ENCODE results near the gene MANF. TPM values are rescaled to one million over a fixed set of nuclear protein-coding genes. Genes with fewer than 3 reads are reported as not detected.

Gene MANF
- total RNA-seq, 2 experiments from 2014 or later, result 140 to 182 TPM

- H3K36me3 Mint-ChIP-seq, result no peaks in the 10 kb centered on the region
- no peak for DNase-seq
- no peaks in the 10 kb centered on the region for H3K27me3 Mint-ChIP-seq
- peaks cover 17% of the 10 kb centered on the region for H3K4me1 Mint-ChIP-seq
- no peaks in the 10 kb centered on the region for H3K9me3 Mint-ChIP-seq (ENCODE audit: low read depth)
- no peak for ATAC-seq
- no peak overlapping the region for H3K27ac Mint-ChIP-seq
- no peak overlapping the region for H3K4me3 Mint-ChIP-seq
- CTCF ChIA-PET, result interaction anchor here (1.2 to 3.6 kb wide), 2 partner anchors 11 to 703 kb away, joined by 3 to 14 read pairs; no protein-coding TSS in a partner anchor
These were observed 6.4 kb upstream of the MANF start for GRCh38 chr3:51378726-51379125.

DNA sequence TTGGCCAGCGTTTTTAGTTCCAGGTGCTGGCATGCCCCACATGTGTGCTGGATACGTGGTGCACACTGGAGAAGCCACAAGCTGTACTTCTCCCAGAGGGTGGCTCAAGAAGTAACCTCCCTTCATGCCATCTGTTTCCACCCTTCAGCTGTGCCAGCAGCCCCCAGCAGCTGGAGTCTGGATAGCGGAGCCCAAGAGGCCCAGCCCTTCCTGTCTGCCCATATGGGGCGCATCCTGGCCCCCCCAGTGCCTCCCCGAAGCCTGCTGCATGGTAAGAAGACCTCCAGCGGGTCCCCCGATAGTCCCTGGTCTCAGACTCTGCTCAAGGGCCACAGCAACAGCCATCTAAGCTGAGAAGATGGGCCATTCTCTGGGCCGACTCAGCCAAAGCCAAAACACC lies 5.8 kb upstream of the MANF start:
- peaks cover 2% of the 10 kb centered on the region for H3K36me3 Mint-ChIP-seq
- H3K27ac Mint-ChIP-seq, result no peak overlapping the region
- no peaks in the 10 kb centered on the region for H3K27me3 Mint-ChIP-seq
- CTCF ChIA-PET, result interaction anchor here (0.8 to 3.6 kb wide), 3 partner anchors 10 to 704 kb away, joined by 3 to 14 read pairs (median 3); no protein-coding TSS in a partner anchor
- ATAC-seq, result no peak
- peaks cover 22% of the 10 kb centered on the region for H3K4me1 Mint-ChIP-seq
- DNase-seq, result no peak
- no peak overlapping the region for H3K4me3 Mint-ChIP-seq
- no peaks in the 10 kb centered on the region for H3K9me3 Mint-ChIP-seq (ENCODE audit: low read depth)

GRCh38 chr3:51379746-51380455 lies 5.2 kb upstream of the MANF start:
- Mint-ChIP-seq H3K27ac (no peak overlapping the region), H3K9me3 (ENCODE audit: low read depth) (no peaks in the 10 kb centered on the region), H3K27me3 (no peaks in the 10 kb centered on the region), H3K4me3 (no peak overlapping the region), H3K4me1 (peaks cover 22% of the 10 kb centered on the region), H3K36me3 (peaks cover 2% of the 10 kb centered on the region)
- no peak for DNase-seq
- ATAC-seq, result no peak
- CTCF ChIA-PET, result interaction anchor here (0.8 to 3.6 kb wide), 4 partner anchors 8 to 408 kb away, joined by 3 to 14 read pairs (median 4); no protein-coding TSS in a partner anchor

DNA sequence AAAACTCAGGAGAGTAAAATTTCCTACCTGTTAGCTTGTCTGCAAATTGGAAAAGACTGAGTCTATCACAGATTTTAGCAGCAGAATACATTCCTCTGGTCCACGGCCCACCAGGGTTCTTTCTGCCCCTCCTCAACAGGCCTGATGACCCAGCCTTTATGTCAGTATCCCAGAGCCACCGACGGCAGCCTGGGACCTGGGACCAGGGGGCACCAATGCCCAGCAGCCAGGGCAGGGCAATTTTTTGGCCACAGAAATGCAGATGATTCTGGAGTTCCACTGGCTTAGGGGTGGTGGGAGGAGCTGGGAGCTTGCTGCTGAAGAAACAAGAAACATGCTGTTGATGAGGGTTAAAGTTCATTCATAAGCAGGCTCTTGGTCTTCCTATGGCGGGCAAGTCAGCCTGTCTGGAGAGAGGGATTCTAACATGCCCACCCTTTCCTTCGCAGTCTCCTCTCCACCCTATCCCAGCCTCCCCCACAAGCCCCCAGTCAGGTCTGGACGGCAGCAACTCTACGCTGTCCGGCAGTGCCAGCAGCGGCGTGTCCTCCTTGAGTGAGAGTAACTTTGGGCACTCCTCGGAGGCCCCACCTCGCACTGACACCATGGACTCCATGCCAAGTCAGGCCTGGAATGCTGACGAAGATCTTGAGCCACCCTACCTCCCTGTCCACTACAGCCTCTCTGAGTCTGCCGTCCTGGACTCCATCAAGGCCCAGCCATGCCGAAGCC lies 4.3 kb upstream of the MANF start:
- peaks cover 5% of the 10 kb centered on the region for H3K36me3 Mint-ChIP-seq
- DNase-seq, result no peak

GRCh38 chr3:51381333-51381705 lies 3.8 kb upstream of the MANF start:
- peaks cover 11% of the 10 kb centered on the region for H3K36me3 Mint-ChIP-seq

More for the DNA sequence above, 4.3 kb upstream of the MANF start:
- H3K27ac Mint-ChIP-seq, result no peak overlapping the region
- no peak for ATAC-seq
- H3K27me3 Mint-ChIP-seq, result no peaks in the 10 kb centered on the region
- H3K9me3 Mint-ChIP-seq (ENCODE audit: low read depth), result no peaks in the 10 kb centered on the region
- CTCF ChIA-PET, result interaction anchor here (1.0 to 3.6 kb wide), 3 partner anchors 9 to 121 kb away, joined by 3 to 14 read pairs (median 4); no protein-coding TSS in a partner anchor
- peaks cover 24% of the 10 kb centered on the region for H3K4me1 Mint-ChIP-seq
- no peak overlapping the region for H3K4me3 Mint-ChIP-seq

DNA sequence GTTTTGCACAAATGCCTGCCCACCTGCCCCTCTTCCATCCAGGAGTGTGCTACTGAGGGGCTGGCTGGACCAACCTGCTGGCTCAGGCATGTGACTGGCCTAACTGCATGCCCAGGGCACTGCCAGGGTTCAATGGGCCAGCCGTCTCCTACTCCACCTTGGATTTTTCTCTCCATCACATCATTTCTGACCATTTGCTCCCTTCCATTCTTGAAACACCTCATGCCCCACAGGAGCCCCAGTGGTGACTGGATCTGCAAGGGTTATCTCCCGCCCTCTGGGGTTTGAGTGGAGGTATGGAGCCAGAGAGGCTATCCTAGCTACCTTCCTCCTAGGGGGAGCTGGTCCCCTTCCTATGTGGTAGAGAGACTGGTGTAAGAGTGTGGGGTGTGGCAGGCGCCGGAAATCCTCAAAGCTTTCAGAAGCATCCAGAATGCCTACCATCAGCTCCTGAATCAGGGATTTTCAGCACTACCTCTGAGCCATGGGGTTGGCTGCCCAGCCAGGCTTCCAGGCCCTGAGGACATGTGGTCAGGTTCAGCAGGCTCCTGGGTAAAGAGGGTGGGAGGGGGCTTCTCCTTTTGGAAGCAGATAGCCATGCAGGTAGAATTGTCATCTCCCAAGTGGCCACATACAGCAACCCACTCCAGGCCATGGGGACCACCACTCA lies 2.9 kb upstream of the MANF start:
- Mint-ChIP-seq H3K36me3 (peaks cover 17% of the 10 kb centered on the region), H3K4me3 (no peak overlapping the region), H3K27ac (no peak overlapping the region), H3K9me3 (ENCODE audit: low read depth) (no peaks in the 10 kb centered on the region), H3K4me1 (peaks cover 38% of the 10 kb centered on the region), H3K27me3 (no peaks in the 10 kb centered on the region)
- ATAC-seq (no peak), DNase-seq (no peak)
- CTCF ChIA-PET, result interaction anchor here (3.6 kb wide), 1 partner anchor 7 kb away, joined by 14 read pairs; no protein-coding TSS in a partner anchor

More at GRCh38 chr3:51381333-51381705, 3.8 kb upstream of the MANF start:
- DNase-seq (no peak), ATAC-seq (no peak)
- H3K4me3 Mint-ChIP-seq, result no peak overlapping the region
- CTCF ChIA-PET, result interaction anchor here (1.5 to 3.6 kb wide), 2 partner anchors 8 to 10 kb away, joined by 4 to 14 read pairs; no protein-coding TSS in a partner anchor
- no peaks in the 10 kb centered on the region for H3K9me3 Mint-ChIP-seq (ENCODE audit: low read depth)
- H3K27me3 Mint-ChIP-seq, result no peaks in the 10 kb centered on the region
- peaks cover 30% of the 10 kb centered on the region for H3K4me1 Mint-ChIP-seq
- no peak overlapping the region for H3K27ac Mint-ChIP-seq

DNA sequence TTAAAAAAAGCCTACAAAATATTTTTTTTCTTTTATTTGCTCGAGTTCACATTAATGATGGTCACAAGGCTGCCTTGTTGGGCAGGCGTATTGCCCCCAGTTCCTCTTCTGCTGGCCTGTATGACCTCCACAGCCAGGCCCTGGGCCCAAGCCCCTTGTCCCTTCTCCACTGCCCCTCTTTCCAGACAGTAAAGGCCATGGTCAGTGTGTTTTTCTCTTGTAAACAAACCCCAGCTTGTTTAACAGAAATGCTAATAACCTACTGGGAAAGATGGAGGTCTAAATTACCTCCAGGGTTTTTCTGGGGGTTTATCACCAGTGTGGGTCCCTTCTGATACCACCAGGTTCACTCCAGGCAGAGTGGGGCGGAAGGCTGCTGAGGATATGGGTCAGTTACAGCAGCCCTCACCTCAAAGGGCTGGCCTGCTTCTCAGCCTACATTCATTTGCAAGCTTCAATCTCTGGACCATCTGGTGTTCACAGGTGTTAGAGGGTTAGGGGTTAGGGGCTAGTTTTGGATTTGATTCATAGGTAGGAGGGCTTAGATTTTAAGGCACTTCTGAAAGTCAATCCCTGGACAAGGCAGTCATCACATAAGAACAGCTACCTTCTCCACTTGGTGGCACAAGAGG lies 2.0 kb upstream of the MANF start:
- Mint-ChIP-seq H3K4me3 (peak overlapping the region; percentile 99), H3K27ac (no peak overlapping the region), H3K27me3 (no peaks in the 10 kb centered on the region), H3K36me3 (peaks cover 23% of the 10 kb centered on the region), H3K9me3 (ENCODE audit: low read depth) (no peaks in the 10 kb centered on the region), H3K4me1 (peaks cover 45% of the 10 kb centered on the region)
- CTCF ChIA-PET, result interaction anchor here (2.6 kb wide), 1 partner anchor 767 kb away, joined by 10 read pairs; no protein-coding TSS in a partner anchor
- no peak for ATAC-seq
- DNase-seq, result no peak

- DNase-seq, result peak; percentile 56
- Mint-ChIP-seq H3K27me3 (no peaks in the 10 kb centered on the region), H3K9me3 (ENCODE audit: low read depth) (no peaks in the 10 kb centered on the region), H3K27ac (peak overlapping the region; percentile 98), H3K4me3 (peak overlapping the region; percentile 99), H3K36me3 (peaks cover 30% of the 10 kb centered on the region), H3K4me1 (peaks cover 52% of the 10 kb centered on the region)
- CTCF ChIA-PET, result interaction anchor here (0.8 to 2.6 kb wide), 4 partner anchors 15 to 768 kb away, joined by 3 to 10 read pairs (median 4); no protein-coding TSS in a partner anchor
- peak; percentile 13 for ATAC-seq
These were observed 901 bp upstream of the MANF start for GRCh38 chr3:51384055-51384725.

- no peak for ATAC-seq
- peaks cover 32% of the 10 kb centered on the region for H3K36me3 Mint-ChIP-seq
- H3K4me3 Mint-ChIP-seq, result peak overlapping the region; percentile 99
- H3K4me1 Mint-ChIP-seq, result peaks cover 60% of the 10 kb centered on the region
- no peaks in the 10 kb centered on the region for H3K9me3 Mint-ChIP-seq (ENCODE audit: low read depth)
- CTCF ChIA-PET, result interaction anchor here (0.8 to 2.2 kb wide), 9 partner anchors 9 to 769 kb away, joined by 3 to 12 read pairs (median 3); partner anchors contain the start of genes DCAF1 and MAPKAPK3
- no peak for DNase-seq
- no peaks in the 10 kb centered on the region for H3K27me3 Mint-ChIP-seq
- peak overlapping the region; percentile 94 for H3K27ac Mint-ChIP-seq
These were observed 565 bp downstream of the MANF start for GRCh38 chr3:51385621-51386091.

DNA sequence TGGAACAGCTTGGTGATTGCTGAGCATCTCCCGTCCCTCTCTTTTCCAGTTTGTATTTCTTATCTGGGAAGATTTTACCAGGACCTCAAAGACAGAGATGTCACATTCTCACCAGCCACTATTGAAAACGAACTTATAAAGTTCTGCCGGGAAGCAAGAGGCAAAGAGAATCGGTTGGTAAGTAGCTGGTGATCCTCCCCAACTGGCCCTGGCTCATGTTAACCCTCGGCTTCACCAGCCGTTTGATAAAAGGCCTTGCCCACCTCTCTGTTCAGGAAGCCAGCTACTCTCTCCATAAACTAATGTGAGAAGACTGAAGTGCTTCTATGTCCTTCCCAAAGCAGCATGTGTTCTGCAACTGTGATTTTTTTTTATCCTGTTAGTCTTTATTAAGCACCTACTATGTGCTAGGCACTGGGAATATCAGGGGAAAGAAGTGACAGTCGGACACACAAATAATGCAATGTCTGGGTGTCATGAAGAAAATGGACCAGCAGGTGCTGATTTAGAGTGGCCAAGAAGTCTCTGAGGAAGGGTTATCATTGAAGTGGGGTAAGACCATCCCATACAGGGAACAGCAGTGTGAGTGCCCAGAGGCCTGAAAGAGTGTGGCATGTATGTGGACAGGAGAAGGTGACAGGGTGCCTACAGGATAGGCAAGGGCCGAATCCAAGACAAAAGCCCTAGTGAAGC lies 1.2 kb downstream of the MANF start:
- Mint-ChIP-seq H3K4me1 (peaks cover 61% of the 10 kb centered on the region), H3K36me3 (peaks cover 32% of the 10 kb centered on the region)

DNA sequence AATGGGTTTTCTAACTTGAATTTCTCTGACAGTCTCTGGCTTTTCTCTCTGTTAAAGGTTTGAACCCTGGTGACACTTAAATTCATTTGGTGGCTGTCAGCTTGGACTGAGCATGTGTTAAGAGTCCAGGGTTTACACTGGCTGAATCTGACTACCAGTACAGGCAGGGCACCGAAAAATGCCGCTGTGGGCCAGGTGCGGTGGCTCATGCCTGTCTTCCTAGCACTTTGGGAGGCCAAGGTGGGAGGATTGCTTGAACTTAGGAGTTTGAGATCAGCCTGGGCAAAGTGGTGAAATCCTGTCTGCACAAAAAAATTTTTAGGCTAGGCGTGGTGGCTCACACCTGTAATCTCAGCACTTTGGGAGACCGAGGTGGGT lies 1.8 kb downstream of the MANF start:
- no peaks in the 10 kb centered on the region for H3K27me3 Mint-ChIP-seq
- no peak for ATAC-seq
- H3K36me3 Mint-ChIP-seq, result peaks cover 32% of the 10 kb centered on the region
- H3K9me3 Mint-ChIP-seq (ENCODE audit: low read depth), result no peaks in the 10 kb centered on the region
- CTCF ChIA-PET, result interaction anchor here (0.9 to 4.4 kb wide), 4 partner anchors 113 to 771 kb away, joined by 3 to 39 read pairs (median 8); partner anchors contain the start of gene DCAF1
- H3K4me3 Mint-ChIP-seq, result peak overlapping the region; percentile 99
- no peak for DNase-seq
- H3K27ac Mint-ChIP-seq, result peak overlapping the region; percentile 94
- peaks cover 62% of the 10 kb centered on the region for H3K4me1 Mint-ChIP-seq

More for the DNA sequence above, 1.2 kb downstream of the MANF start:
- H3K27me3 Mint-ChIP-seq, result no peaks in the 10 kb centered on the region
- ATAC-seq, result no peak
- H3K27ac Mint-ChIP-seq, result peak overlapping the region; percentile 94
- no peak for DNase-seq
- H3K4me3 Mint-ChIP-seq, result peak overlapping the region; percentile 99
- CTCF ChIA-PET, result interaction anchor here (1.0 to 2.2 kb wide), 5 partner anchors 9 to 770 kb away, joined by 3 to 12 read pairs (median 5); partner anchors contain the start of genes DCAF1 and MAPKAPK3
- no peaks in the 10 kb centered on the region for H3K9me3 Mint-ChIP-seq (ENCODE audit: low read depth)

Data from activated CD8-positive, alpha-beta memory T cell treated with anti-CD3 and anti-CD28 coated beads, Interleukin-2, amount 10 ng/mL, durations not matched to agents 7 days and 5 days (primary cell).